HG03442 (cell line): ENCODE data around the gene KIRREL2.
"Not testable (repeated sequence)": the region's sequence is repeated elsewhere in the genome, so short reads cannot be mapped to it uniquely, and the experiment has no call there.

Experiments used
- ATAC-seq: cut with Tn5 transposase; IDR thresholded peaks from one replicate; pipeline ENCODE4 v1.9.1; 2021; ENCODE audit warnings: mild to moderate bottlenecking, moderate library complexity; ENCODE audit not compliant: unreplicated experiment

KIRREL2 gene

DNA sequence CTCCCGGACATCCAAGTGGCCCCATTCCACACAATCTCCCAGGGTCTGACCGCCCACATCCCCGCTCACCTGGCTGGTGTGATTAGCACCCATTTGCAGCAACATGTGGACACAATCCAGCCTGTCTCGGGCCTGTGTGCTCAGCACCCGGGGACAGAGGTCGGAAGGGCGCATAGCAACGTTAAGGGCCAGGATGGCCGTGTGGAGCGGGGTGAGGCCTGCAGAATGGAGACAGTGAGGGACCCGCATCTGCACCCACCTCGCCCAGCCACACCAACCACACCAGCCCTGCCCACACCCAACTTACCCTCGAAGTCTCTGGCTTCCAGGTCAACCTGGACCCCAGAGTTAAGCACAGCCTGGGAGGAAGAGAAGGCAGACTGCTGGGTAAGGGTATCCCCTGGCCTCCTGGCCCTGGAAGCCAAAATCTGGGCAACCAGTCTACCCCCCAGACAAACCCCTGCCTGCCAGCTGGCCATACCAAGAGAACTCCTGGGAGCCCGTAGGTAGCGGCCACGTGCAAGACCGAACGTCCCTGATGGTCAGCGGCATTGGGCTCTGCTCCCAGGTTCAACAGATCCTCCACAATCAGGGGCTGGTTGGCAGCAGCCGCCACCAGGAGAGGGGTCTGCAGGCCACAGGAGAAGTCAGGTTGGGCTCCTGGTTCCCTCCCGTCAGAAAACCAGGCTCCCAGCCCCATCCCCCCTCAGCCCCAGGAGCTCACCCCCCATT is 39.4 kb downstream of the KIRREL2 start:
- ATAC-seq: no peak

DNA sequence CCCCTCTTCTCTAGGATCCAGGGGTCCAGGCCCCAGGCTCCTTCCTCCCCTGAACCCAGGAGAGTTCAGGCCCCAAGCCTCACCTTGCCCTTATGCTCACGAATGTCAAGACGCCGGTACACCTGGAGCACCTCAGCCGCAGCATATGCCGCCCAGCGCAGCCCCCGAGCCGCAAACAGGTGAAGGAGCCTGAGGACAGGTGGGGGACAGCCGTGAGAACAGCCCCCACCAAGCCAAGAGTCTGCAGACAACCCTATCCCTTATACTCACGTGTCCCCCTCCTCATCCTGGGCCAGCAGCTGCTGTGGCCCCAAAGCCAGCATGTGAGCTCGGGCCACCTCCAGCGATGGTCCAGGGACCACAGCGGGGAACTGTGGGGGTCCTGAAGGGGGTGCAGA is 39.9 kb downstream of the KIRREL2 start:
- ATAC-seq: no peak

DNA sequence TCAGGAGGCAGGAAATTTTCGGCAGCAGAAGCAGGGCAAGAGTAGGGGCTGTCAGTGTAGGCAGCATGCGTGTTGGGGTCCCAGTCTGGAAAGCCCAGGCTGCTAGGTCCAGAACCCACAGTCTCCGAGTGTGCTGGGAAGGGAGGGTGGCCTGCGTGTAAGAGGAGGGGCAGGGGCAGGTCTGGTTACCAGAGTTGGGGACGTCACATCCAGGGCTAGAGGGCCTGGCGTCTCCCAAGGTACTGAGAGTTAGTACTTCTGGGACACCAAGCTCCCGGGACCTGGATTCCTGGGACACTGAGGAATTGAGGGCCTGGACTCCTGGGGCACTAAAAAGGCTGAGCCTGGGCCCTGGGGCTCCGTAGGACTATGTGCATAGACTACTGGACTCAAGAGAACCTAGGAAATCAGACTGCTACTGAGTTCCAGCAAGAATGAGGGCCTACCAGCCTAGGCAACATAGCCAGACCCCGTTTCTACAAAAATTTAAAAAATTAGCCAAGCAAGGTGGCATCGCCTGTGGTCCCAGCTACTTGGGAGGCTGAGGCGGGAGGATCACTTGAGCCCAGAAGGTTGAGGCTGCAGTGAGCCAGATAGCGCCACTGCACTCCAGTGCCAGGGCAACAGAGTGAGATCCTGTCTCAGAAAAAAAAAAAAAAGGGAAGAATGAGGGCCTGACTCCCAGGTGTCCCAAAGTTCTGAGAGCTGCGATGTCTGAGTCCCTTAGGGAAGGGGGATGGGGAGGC is 41.2 kb downstream of the KIRREL2 start:
- ATAC-seq: no peak

DNA sequence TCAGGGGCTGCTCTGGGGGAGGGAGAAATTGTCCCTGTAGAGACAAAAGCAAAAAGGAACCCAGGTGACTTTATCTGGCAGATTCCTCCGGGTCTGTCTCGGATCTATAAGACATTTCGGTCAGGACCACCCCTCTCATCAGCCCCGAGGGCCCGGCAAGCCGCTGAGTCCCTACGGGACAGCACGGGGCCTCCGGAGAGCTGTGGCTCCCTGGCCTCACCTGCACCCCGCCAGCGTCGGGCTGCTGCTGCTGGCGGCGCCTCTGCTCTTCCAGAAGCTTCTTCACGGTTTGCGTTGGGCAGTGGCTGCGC is 41.7 kb downstream of the KIRREL2 start:
- ATAC-seq: no peak

DNA sequence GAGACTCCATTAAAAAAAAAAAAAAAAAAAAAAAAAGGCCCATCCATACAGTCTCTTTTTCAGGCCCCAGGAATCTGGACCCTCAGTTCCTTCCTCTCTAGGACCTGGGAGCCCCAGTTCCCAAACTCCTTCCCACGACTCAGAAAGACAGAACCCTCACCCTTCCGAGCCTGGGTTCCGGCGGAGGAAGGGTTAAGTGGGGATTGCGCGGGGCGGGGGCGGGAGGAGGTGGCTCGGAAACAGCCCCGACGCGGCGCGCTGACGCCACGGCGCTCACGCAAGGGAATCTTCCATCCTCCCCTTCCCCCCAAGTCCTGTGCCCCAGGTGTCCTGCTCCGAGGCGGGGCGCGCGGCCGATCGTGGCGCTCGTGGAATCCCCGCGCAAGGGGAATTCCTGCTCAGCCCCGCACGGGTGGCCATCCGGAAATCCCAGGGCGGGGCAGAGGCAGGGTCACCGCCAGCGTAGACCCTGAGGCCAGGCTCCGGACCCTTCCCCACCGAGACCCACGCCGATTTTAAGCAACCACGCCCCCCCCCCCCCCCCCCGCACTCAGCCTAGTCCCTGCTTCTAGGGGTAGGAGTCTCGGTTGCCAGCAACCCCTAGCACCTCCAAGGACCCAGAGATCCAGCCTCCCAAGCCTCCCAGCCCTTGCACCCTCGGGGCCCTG is 43.0 kb downstream of the KIRREL2 start:
- ATAC-seq: peak; percentile 43

DNA sequence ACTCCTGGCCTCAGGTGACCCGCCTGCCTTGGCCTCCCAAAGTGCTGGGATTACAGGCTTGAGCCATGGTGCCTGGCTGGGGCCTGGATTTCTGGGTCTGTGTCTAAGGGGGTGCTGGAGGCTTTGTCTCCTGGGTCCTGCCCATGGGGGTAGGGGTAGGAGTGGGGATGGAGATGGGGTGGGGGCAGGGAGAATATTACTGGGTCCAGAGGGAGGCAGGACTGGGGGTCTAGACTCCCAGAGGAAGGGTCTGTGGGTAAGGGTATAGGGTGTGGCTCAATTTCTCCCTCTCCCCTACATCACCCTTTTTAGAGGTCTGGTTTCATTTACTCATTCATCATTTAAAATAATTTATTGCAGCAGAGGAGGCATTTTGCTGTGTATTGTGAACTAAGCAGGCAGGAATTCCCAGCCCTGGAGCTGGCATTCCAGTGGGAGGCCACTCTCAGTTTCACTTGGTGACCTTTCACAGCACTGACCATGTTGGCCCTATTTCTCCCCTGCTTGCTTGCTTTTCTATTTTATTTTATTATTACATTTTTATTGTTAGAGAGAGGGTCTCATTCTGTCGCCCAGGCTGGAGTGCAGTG is 44.4 kb downstream of the KIRREL2 start:
- no peak for ATAC-seq

DNA sequence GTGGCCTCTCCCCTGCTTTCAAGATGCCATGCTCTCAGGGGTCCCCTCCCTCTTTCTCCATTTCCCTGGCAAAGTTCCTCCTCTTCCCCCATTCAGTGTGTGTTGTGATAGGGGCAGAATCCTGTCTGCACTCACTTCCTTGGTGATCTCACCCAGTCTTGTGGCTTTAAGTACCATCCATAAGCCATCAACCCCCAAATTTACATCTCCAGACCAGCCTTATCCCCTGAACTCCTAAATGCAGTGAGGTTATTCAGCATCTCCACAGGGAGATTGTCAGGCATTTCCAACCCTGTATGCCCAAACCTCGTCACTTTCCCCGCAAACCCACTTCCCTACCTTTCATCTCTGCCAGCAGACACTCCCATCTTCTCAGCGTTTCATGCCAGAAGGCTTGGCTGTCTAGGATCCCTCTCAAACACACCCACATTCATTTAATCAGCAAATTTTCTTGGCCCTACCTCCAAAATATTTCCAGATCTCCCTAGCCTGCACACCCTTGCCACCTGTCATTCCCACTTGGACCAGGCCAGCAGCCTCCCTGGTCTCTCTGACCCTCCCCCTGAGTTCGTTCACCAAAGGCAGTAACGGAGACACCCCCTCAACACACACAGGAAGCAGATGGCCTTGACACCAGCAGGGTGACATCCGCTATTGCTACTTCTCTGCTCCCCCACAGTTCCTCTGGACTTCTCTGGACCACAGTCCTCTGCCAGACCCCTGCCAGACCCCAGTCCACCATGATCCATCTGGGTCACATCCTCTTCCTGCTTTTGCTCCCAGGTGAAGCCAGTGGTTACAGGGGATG is 45.3 kb downstream of the KIRREL2 start, which contains the start of gene HCST:
Gene HCST, plus strand, starts transcription at position 676 of the 808 bp plus-strand sequence. Its CDS starts 65 bp downstream, at position 741.
- no peak for ATAC-seq

DNA sequence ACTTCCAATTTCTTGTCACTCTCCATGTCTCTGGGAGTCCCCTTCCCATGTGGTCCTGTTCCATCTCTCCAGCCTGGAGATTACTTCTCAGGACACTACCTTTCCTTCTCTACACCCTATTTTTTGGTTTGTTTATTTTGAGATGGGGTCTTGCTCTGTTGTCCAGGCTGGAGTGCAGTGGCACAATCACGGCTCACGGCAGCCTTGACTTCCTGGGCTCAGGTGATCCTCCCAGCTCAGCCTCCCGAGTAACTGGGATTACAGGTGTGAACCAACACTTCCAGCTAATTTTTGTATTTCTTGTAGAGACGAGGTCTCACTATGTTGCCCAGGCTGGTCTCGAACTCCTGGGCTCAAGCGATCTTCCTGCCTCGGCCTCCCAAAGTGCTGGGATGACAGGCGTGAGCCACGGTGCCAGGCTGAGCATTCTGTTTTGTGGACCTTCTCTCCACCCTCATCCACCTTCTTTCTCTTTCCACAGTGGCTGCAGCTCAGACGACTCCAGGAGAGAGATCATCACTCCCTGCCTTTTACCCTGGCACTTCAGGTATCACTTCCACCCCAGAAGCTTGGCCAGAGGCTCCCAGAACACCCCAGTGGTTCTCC is 46.3 kb downstream of the KIRREL2 start:
- ATAC-seq: no peak

DNA sequence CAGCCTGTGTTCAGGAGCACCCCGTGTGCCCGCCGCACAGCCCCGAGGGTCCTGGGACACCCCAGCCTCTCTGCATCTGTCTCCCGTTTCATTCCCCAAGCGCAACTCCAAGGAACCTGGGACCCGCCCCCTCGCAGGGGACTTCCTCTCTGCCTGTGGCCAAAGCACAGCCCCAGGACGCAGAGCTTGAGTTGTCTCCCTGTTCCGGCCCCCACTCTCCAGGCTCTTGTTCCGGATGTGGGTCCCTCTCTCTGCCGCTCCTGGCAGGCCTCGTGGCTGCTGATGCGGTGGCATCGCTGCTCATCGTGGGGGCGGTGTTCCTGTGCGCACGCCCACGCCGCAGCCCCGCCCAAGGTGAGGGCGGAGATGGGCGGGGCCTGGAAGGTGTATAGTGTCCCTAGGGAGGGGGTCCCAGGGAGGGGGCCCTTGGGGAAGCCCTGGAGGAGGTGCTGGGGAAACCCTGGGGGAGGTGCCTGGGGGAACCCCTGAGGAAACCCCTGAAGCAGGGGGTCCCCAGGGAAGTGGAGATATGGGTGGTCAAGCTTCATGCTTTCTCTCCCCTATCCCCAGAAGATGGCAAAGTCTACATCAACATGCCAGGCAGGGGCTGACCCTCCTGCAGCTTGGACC is 47.0 kb downstream of the KIRREL2 start:
- peak; percentile 32 for ATAC-seq

DNA sequence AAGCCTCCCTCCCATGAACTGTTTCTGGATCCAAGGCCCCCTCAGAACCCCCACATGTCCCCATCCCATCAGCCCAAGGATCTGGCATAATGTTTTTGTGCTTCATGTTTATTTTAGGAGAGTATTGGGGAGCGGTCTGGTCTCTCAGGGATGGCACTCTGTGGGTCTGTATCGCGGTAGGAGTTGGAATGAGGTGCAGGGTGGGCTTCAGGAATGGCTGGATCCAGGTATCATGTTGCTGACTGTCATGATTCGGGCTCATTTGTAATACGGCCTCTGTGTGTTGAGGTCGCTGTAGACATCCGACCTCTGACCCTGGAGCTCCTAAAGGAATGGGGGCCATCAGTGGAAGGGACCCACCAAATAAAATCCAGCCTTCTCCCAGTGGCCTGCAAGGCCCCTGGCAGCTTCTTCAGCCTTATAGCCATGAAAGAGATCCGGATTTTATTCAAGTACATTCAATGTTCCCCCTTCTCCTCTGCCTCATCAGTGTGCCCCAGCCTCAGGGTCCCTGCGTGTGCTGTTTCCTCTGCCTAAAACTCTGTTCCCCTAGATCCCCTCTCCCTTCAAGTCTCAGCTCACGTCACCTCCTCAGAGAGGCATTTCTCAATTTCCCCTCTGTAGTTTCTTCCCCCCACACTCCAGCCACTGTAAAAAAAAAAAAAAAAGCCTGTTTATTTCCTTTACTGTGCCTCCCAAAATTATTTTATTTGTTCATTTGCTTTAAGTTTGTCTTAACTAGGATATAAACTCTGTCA is 47.8 kb downstream of the KIRREL2 start:
- no peak for ATAC-seq

DNA sequence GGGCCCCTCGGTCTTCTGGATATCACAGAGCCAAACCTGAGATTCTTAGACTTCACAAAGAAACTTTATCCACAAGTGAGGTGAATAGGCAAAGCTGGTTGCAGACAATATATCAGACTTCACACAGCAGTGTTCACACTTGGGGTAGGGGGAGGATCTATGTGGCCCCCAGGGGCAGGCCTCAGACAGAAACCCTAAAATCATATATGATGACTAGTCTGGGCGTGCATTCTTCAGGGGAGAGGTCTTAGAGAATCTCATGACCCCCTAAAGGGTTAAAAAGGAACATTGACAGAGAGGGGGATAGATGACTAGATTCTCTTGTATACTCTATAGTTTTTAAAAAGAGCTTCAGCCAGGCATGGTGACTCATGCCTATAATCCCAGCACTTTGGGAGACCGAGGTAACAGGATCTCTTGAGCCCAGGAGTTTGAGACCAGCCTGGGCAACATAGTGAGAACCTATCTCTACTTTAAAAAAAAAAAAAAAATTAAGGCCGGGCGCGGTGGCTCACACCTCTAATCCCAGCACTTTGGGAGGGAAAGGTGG is 48.5 kb downstream of the KIRREL2 start:
- no peak for ATAC-seq

DNA sequence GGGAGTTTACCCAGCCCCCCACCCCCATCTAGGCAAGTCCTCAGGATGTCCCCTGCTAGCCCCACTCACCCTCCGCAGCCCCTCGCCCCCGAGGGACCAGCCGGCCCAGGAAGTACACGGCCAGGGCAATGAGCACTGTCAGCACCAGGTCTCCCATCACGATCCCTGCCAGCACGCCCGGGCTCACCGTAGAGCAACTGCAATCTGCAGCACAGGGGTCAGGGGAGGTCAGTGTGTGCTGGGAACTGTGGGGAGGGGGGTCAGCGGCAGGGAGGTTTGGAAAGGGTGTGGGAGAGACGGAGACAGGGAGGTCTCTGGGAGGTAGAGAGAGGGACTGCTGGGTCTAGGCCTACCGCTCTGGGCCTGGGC is 50.6 kb downstream of the KIRREL2 start:
- ATAC-seq: no peak

DNA sequence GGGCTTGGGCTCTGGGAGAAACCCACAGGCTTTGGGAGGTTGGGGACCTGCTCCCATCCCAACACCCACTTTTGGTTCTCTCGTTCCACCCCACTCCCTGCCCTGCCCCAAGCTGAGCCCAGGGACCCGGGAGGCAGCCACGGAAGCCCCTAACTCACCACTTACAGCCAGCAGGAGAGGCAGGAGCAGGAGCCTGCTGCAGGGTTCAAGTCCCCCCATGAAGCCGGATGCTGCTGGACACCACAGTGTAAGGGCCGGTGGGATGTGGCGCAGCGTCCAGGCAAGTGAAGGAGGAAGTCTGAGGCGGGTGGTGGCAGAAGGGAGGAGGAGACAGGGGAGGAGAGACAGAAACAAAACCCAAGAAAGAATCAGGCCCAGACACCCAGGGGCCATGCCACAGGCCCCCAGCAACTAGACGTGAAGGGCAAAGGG is 51.3 kb downstream of the KIRREL2 start, which contains the start of gene TYROBP:
Gene TYROBP, minus strand, starts transcription at position 286 of the 432 bp plus-strand sequence. Its CDS starts 67 bp downstream, at position 219.
- ATAC-seq: no peak

DNA sequence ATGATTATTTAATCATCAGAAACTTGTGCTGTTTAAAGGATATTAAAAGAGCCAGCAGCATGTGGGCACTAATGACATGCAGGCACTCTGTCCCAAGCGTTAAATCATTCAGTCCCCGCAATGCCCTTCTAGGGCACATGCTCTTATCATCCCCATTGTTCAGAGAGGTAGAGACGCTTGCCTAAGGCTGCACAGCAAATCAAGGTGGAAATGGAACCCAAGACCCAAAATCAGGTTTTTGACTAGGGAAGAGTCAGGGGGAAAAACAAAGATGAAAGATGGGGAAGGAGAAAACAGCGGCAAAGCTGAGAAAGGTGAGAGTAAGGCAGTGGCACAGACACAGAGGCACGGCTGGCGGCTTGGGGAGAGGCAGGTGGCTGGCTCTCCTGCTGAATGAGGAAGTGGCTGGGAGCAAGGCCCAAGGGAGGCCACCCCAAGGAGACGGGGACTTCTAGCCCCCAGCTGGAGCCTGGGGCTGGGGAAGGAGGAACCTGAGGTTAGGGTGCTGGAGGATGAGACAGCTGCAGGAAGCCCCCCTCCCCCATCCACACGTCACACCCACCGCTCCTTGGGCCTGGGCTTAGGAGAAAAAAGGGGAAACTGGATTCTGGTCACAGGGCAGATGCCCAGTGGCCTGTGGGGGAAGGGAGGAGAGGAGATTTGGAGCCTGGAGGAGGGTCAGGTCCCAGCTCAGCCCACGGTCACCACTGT is 52.4 kb downstream of the KIRREL2 start:
- no peak for ATAC-seq

DNA sequence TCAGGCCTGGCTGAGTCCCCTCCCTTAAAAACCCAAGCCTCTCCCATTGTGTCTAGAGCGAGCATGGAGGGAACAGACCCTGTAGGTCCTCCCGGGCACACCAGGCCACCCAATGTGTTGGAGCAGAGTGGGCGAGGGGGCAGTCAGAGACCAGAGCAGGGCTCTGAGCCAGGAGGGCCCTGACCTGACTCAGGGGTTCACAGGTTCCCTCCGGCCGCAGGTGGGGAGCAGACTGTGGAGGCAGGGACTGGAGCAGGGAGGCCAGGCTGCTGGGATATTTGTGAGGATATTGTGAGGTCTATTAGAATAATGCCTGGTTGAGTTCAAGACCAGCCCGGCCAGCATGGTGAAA is 52.9 kb downstream of the KIRREL2 start:
- ATAC-seq: no peak

DNA sequence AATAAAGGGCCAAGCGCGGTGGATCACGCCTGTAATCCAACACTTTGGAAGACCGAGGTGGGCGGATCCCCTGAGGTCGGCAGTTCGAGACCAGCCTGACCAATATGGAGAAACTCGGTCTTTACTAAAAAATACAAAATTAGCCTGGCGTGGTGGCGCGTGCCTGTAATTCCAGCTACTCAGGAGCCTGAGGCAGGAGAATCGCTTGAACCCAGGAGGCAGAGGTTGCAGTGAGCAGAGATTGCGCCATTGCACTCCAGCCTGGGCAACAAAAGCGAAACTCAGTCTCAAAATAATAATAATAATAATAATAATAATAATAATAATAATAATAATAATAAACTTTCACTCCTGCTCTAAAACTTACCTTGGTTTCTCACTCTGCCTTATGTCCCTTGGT is 53.6 kb downstream of the KIRREL2 start:
- ATAC-seq: not testable (repeated sequence)

DNA sequence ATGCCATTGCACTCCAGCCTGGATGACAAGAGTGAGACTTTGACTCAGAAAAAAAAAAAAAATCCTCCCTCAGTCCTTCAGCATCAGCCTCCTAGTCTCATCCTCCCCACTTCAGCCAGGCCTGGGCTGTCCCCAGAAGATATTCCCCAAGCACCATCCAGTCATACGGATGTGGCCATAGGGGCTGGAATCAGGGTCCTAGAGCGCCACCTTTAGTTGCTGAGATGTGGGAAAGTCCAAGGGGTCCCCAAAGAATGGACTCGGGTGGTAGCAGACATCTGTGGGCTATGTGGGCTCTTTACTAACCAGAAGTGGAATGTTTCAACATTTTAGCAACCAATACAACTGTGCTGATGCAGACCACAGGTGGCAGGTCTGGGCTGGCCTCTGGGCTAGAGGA is 54.5 kb downstream of the KIRREL2 start:
- no peak for ATAC-seq

DNA sequence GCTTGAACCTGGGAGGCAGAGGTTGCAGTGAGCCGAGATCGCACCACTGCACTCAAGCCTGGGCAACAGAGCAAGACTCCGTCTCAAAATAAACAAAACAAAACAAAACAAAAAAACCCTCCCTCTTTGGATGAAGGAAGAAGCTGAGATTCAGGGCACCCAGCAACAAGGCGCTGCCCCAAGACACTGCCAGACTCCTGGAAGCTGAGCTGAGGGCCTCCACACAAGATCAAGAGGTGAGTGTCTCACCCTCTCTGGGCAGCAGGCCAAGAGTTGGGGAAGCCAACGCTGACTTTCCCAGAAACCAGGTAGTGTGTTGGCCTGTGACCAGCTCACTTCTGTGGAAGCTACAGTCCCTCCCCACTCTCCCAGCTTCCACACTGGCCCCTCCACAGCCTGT is 55.1 kb downstream of the KIRREL2 start:
- no peak for ATAC-seq
